Dedifferentiated amniotic fluid mesenchymal stem cell (primary cell): Measurements from ENCODE around the gene DENND4C.
"Not testable (repeated sequence)": the region's sequence is repeated elsewhere in the genome, so short reads cannot be mapped to it uniquely, and the experiment has no call there.

ENCODE experiments used
- DNase-seq: peaks from one replicate; pipeline ENCODE4 v3.0.0-alpha.2; 2016; ENCODE audit errors: extremely low spot score

Gene DENND4C

DNA sequence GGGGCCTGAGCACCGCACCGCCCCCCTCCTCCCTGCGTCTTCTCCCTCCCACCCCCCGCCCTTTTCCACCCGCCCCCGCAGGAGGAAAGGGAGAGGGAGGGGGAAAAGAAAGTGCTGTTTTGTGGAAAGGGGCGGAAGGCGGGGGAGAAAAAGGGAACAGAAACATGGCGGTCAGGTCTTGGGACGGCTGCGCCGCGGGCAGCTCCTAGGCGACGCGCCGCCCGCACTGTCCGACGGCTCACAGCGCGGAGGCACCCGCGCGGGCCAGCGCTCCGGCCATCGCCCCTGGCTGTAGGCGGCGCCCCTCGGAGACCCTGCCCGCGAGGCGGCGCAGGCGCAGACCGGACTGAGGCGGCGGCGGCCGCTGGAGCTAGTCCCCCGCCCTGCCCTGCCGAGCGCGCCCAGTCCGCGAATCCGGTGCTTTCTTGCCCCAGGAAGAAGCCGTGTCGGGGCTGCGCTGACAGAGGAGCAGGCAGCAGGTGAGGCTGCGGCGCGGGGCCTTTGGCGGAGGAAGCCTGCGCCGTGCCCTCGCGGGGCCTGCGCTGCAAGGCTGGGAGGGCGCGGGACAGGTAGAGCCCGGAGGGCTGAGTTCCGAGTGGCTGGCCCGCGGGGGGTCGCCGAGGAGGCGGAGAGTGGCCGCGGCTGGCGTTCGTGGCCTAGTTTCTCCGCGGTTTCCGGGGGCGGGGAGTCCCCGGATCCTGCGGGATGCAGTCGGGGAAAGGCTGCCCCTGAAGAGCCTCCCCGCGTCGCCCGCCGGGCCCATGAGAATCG is at the start of gene DENND4C:
DENND4C (plus strand) TSS at position 339 of the 771 bp plus-strand sequence. CDS start 45,482 bp downstream, outside the sequence.
- peak; percentile 74 for DNase-seq

DNA sequence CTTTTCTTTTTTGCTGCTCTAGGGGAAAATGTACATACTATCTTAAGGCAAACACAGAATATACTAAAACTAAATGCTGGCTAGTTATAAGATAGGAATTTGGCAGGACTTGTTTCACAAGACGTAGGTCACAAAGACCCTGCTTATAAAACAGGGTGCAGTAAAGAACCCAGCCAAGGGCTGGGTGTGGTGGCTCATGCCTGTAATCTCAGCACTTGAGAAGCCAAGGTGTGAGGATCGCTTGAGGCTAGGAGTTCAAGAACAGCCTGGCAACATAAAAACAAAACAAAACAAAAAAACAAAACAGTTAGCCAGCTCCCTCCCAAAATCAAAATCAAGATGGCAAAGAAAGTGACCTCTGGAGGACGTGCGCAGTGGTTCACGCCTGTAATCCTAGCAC is 49.5 kb upstream of the DENND4C start:
- DNase-seq, result no peak

DNA sequence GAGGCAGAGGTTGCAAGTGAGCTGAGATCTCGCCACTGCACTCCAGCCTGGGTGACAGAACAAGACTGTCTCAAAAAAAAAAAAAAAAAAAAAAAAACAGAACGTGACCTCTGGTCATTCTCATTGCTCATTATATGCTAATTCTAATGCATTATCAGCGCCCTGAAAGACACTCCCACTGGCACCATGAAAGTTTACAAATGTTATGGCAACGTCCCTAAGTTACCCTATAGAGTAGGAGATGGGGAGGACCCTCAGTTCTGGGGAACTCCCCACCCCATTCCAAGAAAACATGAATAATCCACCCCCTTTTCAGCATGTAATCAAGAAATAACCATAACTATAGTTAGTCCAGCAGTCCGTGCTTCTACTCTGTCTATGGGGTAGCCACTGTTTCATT is 48.9 kb upstream of the DENND4C start:
- DNase-seq, result no peak

- peak; percentile 86 for DNase-seq
These were observed 46.2 kb upstream of the DENND4C start for GRCh38 chr9:19184144-19184917.

GRCh38 chr9:19185191-19185590 is 45.3 kb upstream of the DENND4C start:
- no peak for DNase-seq

DNA sequence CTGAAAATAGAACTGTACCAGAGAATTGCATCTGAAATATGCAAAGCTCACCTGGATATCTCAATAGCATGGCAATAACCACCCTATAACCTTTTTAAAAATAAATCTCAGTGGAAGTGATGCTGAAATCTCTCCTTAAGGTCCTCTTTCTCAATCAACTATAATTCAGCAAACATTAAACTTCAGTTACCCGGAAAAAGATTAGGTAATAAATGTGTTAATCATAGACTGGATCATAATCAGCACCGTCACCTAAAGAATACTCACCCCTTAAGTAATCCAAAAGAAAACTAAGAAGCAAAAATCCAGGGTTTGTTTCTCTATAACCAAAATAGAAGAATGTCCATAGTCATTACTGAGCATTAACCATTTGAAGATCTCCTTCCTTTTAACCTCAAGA is 44.3 kb upstream of the DENND4C start:
- DNase-seq, result no peak

DNA sequence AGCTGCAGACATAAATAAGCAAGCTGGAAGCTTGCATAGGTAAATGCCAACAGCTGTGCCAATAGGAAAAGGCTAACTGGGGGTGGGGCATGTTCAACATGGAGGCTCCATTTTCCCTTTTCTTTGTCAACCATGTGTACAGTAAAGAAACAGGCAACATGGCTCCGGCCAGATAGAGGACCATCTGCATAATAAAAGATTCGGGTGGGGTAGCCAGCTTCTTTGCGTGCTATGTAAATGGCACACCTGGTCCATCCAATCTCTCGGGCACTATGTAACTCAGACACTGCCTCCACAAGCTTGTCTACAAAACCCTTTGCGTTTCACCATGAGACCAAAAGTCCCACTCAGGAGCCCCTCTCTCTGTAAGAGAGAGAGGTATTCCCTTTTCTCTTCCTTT is 41.7 kb upstream of the DENND4C start:
- DNase-seq, result no peak

- DNase-seq, result no peak
These were observed 38.1 kb upstream of the DENND4C start for GRCh38 chr9:19192202-19193028.

- DNase-seq, result no peak
These were observed 37.5 kb upstream of the DENND4C start for GRCh38 chr9:19193029-19193324.

DNA sequence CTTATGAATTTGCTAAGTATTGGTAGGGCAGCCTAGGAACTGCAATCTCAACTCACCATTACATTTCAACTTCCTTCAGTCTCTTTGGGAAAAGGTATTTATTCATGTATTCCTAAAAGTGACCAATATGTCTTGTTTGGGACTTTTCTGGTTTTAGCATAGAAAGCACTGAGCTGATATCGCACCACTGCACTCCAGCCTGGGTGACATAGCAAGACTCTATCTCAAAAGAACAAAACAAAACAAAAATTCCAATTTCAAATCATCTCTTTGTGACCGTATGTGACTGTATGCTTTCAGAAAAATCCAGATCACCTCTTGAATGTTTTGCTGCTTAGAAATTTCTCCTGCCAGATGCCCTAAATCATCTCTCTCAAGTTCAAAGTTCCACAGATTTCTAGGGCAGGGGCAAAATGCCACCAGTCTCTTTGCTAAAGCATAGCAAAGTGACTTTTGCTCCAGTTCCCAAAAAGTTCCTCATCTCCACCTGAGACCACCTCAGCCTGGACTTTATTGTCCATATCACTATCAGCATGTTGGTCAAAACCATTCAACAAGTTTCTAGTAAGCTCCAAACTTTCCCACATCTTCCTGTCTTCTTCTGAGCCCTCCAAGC is 37.0 kb upstream of the DENND4C start:
- not testable (repeated sequence) for DNase-seq

- DNase-seq, result no peak
These were observed 32.1 kb upstream of the DENND4C start for GRCh38 chr9:19198406-19198805.

- DNase-seq, result no peak
These were observed 31.5 kb upstream of the DENND4C start for GRCh38 chr9:19199012-19199411.

DNA sequence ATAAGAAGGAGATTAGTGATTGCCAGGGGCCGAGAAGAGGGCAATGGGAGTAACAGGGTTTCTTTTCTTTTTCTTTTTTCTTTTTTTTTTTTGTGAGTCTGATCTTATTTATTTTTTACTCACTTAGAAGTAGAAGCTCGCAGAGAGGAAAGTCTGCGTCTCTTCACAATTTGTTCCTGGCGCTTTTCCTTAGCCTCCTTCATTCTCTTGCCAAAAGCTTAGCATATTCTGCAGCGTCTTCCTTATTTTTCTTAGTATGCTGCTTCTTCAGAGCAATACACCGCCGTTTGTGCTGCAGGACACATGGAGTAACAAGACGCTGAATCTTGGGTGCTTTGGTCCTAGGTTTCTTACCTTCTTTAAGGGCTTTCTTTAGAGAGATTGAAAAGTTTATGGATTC is 30.3 kb upstream of the DENND4C start:
- no peak for DNase-seq

DNA sequence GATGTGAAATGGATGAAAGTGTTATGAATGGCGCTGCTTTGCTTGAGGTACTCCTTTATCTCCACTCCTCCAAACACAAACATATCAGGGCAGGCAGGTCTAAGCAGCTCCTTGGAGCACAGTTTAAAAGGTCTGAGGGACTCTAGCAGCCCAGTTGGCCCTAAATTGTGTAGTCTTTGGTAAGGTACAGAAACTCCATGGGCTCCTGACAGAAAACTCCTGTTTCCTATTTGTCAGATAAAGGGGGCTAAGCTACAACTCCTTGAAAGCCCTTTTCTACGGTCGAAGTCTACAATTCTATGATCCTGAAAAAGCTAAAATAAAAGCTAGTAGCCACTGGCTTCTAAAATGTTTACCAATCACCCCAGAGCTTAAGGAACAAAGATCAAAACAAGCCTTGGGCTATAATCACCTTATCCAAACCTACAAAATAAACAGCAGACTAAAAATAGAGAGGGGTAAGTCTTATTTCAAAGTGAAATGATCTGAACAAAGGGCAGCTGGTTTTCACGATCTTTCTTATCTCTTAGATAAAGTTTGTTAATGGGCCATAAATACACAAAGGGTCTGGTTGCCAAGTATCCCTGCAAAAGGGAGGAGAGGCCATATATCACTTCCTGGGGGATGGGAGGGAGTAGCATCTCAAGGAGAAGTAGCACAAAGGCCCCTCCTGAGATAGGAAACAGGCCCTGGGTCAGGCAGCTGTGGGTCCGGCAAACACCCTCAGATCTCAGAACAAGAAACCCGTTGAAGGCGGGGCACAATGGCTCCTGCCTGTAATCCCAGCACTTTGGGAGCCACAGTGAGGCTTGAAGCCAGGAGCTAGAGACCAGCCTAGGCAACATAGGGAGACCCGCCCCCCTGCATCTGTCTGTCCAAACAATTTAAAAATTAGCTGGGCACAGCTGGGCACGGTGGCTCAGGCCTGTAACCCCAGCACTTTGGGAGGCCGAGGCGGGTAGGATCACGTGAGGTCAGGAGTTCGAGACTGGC is 28.3 kb upstream of the DENND4C start:
- DNase-seq, result no peak

DNA sequence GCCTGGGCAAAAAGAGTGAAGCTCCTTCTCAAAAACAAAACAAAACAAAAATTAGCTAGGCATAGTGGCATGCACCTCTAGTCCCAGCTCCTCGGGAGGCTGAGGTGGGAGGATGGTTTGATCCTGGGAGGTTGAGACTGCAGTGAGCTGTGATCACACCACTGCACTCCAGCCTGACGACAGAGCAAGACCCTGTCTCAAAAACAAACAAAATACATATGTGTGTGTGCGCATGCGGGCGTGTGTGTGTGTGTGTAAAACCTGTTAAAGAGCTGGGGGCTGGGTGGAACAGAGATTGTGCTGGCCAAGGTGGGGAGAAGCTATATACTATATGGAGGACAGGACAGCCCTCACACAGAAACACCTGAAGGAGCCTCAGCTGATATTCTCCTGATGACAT is 27.4 kb upstream of the DENND4C start:
- DNase-seq, result no peak

GRCh38 chr9:19208653-19209052 is 21.8 kb upstream of the DENND4C start:
- DNase-seq, result no peak

DNA sequence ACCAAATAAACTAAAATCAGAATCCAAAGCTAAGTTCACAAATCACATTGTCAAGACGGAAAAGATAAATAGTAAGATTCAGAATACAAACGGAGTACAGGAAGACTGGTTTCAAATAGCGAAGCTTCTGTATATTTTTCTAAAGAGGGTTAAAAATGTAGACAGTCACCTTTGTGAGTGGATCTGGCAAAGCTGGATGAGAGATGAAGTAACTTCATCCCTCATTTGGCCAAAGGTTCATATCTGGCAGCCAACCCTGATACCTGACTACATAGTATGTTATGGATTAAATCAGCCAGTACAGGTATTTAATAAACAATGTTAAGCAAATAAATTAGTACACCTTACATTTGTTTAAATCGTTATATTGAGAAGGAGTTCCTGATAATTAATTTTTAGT is 21.3 kb upstream of the DENND4C start:
- no peak for DNase-seq

DNA sequence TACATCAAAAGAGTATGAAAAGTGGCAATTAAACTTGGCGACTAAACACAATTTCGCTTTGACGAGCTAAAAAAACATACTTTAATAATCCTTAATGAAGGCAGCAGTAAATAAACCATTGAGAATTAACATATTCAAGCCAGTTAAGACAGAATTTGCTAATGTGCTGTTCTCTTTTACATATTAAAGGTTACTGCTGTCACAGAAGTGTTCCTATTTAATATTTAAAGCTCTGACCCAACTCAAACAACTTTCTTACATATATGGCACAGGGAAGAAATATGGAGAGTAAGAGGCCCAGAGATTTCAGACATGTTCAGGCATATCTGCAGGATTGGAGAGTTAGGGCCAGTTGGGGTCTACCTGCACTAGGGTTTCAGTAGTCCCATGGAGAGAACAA is 16.7 kb upstream of the DENND4C start:
- no peak for DNase-seq

- DNase-seq, result no peak
These were observed 14.0 kb upstream of the DENND4C start for GRCh38 chr9:19216466-19216865.

DNA sequence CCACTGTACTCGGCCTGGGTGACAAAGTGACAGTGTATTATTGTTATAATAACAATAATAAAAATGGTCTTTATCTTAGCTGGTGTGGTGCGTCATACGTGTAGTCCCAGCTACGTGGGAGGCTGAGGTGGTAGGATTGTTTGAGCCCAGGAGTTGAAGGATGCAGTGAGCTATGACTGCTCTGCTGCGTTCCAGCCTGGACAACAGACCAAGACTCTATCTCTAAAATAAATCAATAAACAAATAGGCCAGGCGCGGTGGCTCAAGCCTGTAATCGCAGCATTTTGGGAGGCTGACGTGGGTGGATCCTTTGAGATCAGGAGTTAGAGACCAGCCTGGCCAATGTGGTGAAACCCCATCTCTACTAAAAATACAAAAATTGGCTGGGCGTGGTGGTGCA is 9.2 kb upstream of the DENND4C start:
- no peak for DNase-seq

DNA sequence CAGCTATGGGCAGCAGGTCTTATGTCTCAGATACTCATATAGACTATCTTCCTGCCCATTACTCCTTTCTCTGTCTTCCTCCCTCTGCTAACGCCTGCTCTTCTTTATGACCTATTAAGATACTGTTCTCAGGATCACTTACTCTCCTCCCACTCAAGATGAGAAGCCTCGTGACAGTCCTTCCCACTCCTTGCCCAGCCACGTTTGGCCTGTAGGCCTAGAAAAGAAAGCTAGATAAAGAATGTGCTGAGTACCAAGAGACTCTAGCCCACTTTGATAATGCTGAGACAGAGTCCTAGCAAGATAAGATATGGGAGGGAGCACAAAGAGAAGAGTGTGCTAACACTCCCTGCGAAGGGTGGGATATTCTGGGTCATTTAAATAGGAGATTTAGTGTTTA is 6.8 kb upstream of the DENND4C start:
- no peak for DNase-seq
